ENCODE data around the gene LRRC4C. TPM values are rescaled to one million over a fixed set of nuclear protein-coding genes. Genes with fewer than 3 reads are reported as not detected.

Gene LRRC4C
- total RNA-seq, 1 experiment from 2014 or later, result 0.15 TPM

GRCh38 chr11:40754297-40754696, 705.2 kb downstream of the LRRC4C start:
- ATAC-seq, result no peak
- Histone ChIP-seq H3K36me3 (ENCODE audit: control insufficient read depth, insufficient read depth, low read length) (no peaks in the 10 kb centered on the region), H3K9me3 (ENCODE audit: control insufficient read depth, insufficient read depth, low read depth, low read length) (no peaks in the 10 kb centered on the region), H3K4me1 (ENCODE audit: control insufficient read depth, insufficient read depth, low read length) (no peaks in the 10 kb centered on the region), H3K4me3 (ENCODE audit: low read depth in 2 of 2, low read length in 2 of 2) (no peak overlapping the region), H3K27me3 (ENCODE audit: control insufficient read depth, insufficient read depth, low read length) (no peaks in the 10 kb centered on the region), H3K27ac (ENCODE audit: low read length) (no peak overlapping the region)
- in situ Hi-C loops (cut with HindIII; ENCODE audit: low pct_unique_long_range_greater_than_20kb, low sequenced_read_pairs) (no loop called here), intact Hi-C loops (cut with micrococcal nuclease; ENCODE audit: unreplicated experiment) (no loop called here)
- BruUV-seq (replicated peaks), result no TSS peak
- CTCF ChIA-PET, result no interaction called here
- DNase-seq (ENCODE audit: low read depth, low spot score), result no peak
- no peak for TF ChIP-seq CTCF (IDR thresholded peaks at IDR 0.05)
- TF ChIP-seq TCF7L2 (IDR thresholded peaks at IDR 0.05; ENCODE audit: low read depth, low read length), result no peak
- no peak for TF ChIP-seq REST (IDR thresholded peaks at IDR 0.05; ENCODE audit: insufficient read depth in 1 of 2, low read depth in 2 of 2, low read length in 1 of 2)
- TF ChIP-seq POLR2AphosphoS5 (IDR thresholded peaks at IDR 0.05; ENCODE audit: low read depth, low read length), result no peak
- TF ChIP-seq SIN3A (IDR thresholded peaks at IDR 0.05; ENCODE audit: borderline replicate concordance, insufficient read depth, low read depth, low read length), result no peak
- POLR2A ChIA-PET, result no interaction called here

GRCh38 chr11:40746282-40746681, 713.2 kb downstream of the LRRC4C start:
- ChIA-PET POLR2A (no interaction called here), CTCF (no interaction called here)
- Histone ChIP-seq H3K27me3 (ENCODE audit: control insufficient read depth, insufficient read depth, low read length) (no peaks in the 10 kb centered on the region), H3K4me1 (ENCODE audit: control insufficient read depth, insufficient read depth, low read length) (no peaks in the 10 kb centered on the region), H3K4me3 (ENCODE audit: low read depth in 2 of 2, low read length in 2 of 2) (no peak overlapping the region), H3K27ac (ENCODE audit: low read length) (no peak overlapping the region), H3K36me3 (ENCODE audit: control insufficient read depth, insufficient read depth, low read length) (no peaks in the 10 kb centered on the region), H3K9me3 (ENCODE audit: control insufficient read depth, insufficient read depth, low read depth, low read length) (no peaks in the 10 kb centered on the region)
- DNase-seq (ENCODE audit: low read depth, low spot score) (no peak), ATAC-seq (no peak)
- TF ChIP-seq SIN3A (IDR thresholded peaks at IDR 0.05; ENCODE audit: borderline replicate concordance, insufficient read depth, low read depth, low read length) (no peak), CTCF (IDR thresholded peaks at IDR 0.05) (no peak), TCF7L2 (IDR thresholded peaks at IDR 0.05; ENCODE audit: low read depth, low read length) (no peak), POLR2AphosphoS5 (IDR thresholded peaks at IDR 0.05; ENCODE audit: low read depth, low read length) (no peak)
- no TSS peak for BruUV-seq (replicated peaks)
- intact Hi-C loops (cut with micrococcal nuclease; ENCODE audit: unreplicated experiment), result no loop called here
- in situ Hi-C loops (cut with HindIII; ENCODE audit: low pct_unique_long_range_greater_than_20kb, low sequenced_read_pairs), result no loop called here

All from Panc1 (cell line).